AG04449 (cell line): Measurements from ENCODE around the gene PRELP.

Experiments used
- CTCF ChIA-PET: fragments of 350-600 bp; formaldehyde crosslinking; extraction: SDS; loops from one replicate; lab custom pipeline; 2021; ENCODE audit warnings: antibody characterized with exemption; lab: Yijun Ruan, JAX
- POLR2A ChIA-PET: fragments of 400-600, 350-600 bp; formaldehyde crosslinking; extraction: SDS; loops from one replicate; lab custom pipeline; 2020; ENCODE audit warnings: antibody characterized with exemption, inconsistent platforms; lab: Yijun Ruan, JAX
- DNase-seq: peaks from one replicate; pipeline ENCODE4 v3.0.0-alpha.2; 2010; ENCODE audit warnings: low read depth, low spot score
- H3K4me3 ChIP-seq: 2 replicates; pipeline ENCODE4 v1.5.1; 2011; ENCODE audit warnings: low read depth, mild to moderate bottlenecking, control low read depth, low read length
- TF ChIP-seq, protein P1 (sequence below): IDR thresholded peaks from one replicate; pipeline ENCODE4 v1.5.1; 2011; ENCODE audit warnings: mild to moderate bottlenecking, moderate library complexity, low read length, control low read depth, inconsistent platforms; ENCODE audit not compliant: insufficient read depth; ENCODE audit errors: missing control alignments

PRELP gene

DNA sequence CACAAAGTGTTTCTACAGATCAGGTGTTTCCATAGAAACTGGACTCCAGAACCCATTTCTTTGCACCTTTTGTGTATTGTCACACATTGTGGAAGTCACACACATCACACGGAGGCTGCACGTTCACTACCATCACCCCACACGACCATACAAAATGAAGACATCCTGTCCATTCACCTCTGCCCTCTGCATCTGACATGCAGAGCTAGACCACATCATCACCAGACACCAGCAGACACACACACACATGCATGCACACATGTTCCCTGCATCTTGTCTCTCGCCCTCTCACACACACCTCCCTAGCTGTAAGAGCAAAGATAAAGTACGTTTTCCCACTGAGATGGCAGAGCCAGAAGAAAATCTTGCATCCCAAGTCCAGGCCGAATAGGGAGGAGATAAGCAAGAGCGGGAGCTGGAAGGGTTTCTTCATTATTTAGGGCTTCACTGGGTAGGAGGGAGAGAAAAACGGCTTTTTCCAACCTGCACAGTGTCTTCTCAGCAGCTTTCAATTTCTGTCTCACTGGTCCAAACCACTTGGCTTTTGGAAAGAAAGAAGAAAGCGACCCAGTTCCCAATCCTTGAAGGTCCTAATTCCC, 709 bp downstream of the PRELP start:
- peak overlapping the region; percentile 50 for H3K4me3 ChIP-seq
- TF ChIP-seq, protein P1, sequence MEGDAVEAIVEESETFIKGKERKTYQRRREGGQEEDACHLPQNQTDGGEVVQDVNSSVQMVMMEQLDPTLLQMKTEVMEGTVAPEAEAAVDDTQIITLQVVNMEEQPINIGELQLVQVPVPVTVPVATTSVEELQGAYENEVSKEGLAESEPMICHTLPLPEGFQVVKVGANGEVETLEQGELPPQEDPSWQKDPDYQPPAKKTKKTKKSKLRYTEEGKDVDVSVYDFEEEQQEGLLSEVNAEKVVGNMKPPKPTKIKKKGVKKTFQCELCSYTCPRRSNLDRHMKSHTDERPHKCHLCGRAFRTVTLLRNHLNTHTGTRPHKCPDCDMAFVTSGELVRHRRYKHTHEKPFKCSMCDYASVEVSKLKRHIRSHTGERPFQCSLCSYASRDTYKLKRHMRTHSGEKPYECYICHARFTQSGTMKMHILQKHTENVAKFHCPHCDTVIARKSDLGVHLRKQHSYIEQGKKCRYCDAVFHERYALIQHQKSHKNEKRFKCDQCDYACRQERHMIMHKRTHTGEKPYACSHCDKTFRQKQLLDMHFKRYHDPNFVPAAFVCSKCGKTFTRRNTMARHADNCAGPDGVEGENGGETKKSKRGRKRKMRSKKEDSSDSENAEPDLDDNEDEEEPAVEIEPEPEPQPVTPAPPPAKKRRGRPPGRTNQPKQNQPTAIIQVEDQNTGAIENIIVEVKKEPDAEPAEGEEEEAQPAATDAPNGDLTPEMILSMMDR, result no peak
- ChIA-PET POLR2A (interaction anchor here (0.7 to 0.9 kb wide), 3 partner anchors 13 to 158 kb away, joined by 3 to 4 read pairs (median 4); no protein-coding TSS in a partner anchor), CTCF (interaction anchor here (1.0 to 29.5 kb wide), 11 partner anchors 11 to 208 kb away, joined by 3 to 683 read pairs (median 4); partner anchors contain the start of gene FMOD)
- no peak for DNase-seq

DNA sequence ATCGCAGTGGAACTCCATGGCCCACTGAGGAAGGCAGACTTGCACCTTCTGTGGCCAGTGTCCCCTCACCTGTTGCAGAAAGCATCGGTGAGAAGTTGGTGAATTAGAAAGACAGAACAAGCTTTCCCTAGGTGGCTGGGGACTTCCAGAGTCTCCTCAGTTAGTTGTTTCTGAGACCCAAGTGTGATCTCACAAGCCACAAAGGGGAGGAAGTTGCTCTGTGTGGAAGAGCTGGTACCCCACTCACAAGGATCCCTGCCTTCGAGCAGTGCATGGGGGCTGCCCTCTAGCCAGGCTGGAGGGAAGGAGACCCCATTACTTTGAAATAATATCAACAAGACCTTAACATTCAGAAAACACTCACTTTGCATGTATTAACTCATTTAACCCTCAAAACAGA, 2.1 kb downstream of the PRELP start:
- no peak for DNase-seq
- ChIA-PET CTCF (interaction anchor here (1.1 to 29.5 kb wide), 10 partner anchors 9 to 210 kb away, joined by 3 to 683 read pairs (median 8); partner anchors contain the start of gene FMOD), POLR2A (no interaction called here)
- H3K4me3 ChIP-seq, result no peak overlapping the region
- TF ChIP-seq, protein P1, result no peak

DNA sequence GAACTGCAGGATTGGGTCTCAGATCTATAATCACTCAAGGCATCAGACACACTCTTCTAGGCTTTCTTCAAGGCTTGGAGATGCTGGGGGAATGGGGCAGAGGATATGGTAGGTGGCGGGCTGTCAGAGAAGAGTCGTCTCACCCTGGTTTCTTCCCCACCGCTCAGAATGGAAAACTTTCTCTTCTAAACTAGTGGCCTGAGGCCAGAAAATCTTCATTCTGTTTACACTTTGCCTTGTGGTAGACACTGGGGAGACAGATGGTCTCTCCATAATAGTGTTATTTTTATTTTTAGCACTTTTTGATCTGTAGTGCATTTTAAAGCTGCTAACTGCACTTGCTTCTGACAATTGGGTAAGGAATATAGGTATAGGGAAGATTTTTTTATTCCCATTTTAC, 2.6 kb downstream of the PRELP start:
- H3K4me3 ChIP-seq, result no peak overlapping the region
- POLR2A ChIA-PET, result no interaction called here
- DNase-seq, result no peak
- TF ChIP-seq, protein P1, result no peak
- CTCF ChIA-PET, result interaction anchor here (0.8 to 29.5 kb wide), 9 partner anchors 10 to 206 kb away, joined by 3 to 683 read pairs (median 7); partner anchors contain the start of gene FMOD

DNA sequence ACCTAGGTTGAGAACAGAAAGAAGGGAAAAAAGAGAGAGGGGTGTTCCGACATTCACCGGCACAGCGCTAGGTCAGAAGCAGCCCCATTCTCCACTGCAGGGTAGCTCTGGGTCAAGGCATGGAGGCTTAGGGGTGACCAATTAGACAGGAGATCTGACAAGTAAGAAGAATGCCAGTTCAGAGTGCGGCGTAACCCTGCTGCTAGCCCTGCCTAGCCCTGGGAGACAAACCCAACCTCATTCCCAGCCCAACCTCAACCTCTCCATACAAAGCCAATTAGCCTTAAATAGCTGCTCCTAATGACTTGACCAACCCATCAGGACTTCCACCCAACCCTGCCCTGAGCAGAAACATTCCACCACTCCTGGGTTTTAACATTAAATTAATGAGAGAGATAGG, 3.4 kb downstream of the PRELP start:
- CTCF ChIA-PET, result interaction anchor here (0.8 to 29.5 kb wide), 7 partner anchors 9 to 136 kb away, joined by 3 to 683 read pairs (median 4); partner anchors contain the start of gene FMOD
- H3K4me3 ChIP-seq, result no peak overlapping the region
- POLR2A ChIA-PET, result no interaction called here
- no peak for DNase-seq
- TF ChIP-seq, protein P1, result no peak

DNA sequence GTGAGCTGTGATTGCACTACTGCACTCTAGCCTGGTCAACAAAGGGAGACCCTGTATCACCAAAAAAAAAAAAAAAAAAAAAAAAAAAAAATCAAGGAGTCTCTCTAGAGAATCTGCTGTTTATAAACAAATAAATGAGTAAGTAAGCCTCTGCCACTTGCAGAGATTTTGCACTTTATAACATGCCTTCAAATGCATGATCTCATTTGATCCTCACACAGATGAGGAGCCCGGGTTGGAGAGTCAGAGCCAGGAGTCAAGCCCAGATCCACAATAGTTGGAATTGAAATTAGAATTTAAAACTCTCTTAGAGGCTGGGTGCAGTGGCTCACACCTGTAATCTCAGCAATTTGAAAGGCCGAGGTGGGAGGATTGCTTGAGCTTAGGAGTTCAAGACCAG, 4.0 kb downstream of the PRELP start:
- no peak overlapping the region for H3K4me3 ChIP-seq
- TF ChIP-seq, protein P1, result no peak
- ChIA-PET CTCF (interaction anchor here (1.1 to 29.5 kb wide), 8 partner anchors 8 to 210 kb away, joined by 3 to 683 read pairs (median 4); partner anchors contain the start of gene FMOD), POLR2A (interaction anchor here (0.6 to 1.5 kb wide), 4 partner anchors 13 to 57 kb away, joined by 3 to 7 read pairs (median 4); no protein-coding TSS in a partner anchor)
- no peak for DNase-seq

DNA sequence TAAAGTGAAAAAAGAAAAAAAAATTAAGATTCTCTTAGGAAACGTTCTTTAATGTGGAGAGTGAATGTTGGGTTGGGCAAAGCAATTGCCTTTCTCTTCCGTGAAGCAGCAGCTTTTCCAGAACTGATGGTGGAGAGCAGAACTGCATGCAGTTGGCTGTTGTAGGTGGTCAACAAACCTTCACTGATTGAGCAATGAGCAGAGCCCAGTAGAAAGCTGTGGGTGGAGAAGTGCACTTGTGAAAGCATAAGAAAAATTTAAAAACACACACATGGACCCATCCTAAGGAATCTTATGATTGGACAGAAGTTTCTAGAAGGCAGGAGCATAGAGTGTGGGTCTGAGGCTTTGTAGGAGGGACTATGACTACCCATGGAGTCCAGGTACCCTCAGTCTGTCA, 4.5 kb downstream of the PRELP start:
- peak overlapping the region; percentile 24 for H3K4me3 ChIP-seq
- CTCF ChIA-PET, result interaction anchor here (0.7 to 29.5 kb wide), 8 partner anchors 8 to 211 kb away, joined by 3 to 683 read pairs (median 4); partner anchors contain the start of gene FMOD
- POLR2A ChIA-PET, result interaction anchor here (0.6 to 1.5 kb wide), 4 partner anchors 14 to 57 kb away, joined by 3 to 7 read pairs (median 4); no protein-coding TSS in a partner anchor
- DNase-seq, result no peak
- TF ChIP-seq, protein P1, result no peak
